HEK293 (cell line): ENCODE data around the gene NUDCD2.
"Not testable (repeated sequence)": the region's sequence is repeated elsewhere in the genome, so short reads cannot be mapped to it uniquely, and the experiment has no call there.

ENCODE experiments used
- CTCF ChIA-PET: fragments of 350-600 bp; formaldehyde crosslinking; extraction: SDS; loops from one replicate; lab custom pipeline; 2021; ENCODE audit warnings: antibody characterized with exemption; lab: Yijun Ruan, JAX
- POLR2A ChIA-PET: fragments of 300-600 bp; formaldehyde crosslinking; extraction: SDS; loops from one replicate; lab custom pipeline; 2020; ENCODE audit warnings: antibody characterized with exemption, inconsistent platforms; lab: Yijun Ruan, JAX
- H3K27ac ChIP-seq: fragments of 200-500 bp; sonication (Bioruptor generic); 2 replicates; pipeline ENCODE4 v1.5.1; 2014; ENCODE audit warnings: low read depth, low read length, control low read depth, inconsistent platforms; ENCODE audit errors: extremely low read depth
- H3K36me3 ChIP-seq, 2 experiments: fragments of 200-500 bp in 1 of 2; sonication (Bioruptor generic) in 1 of 2; 1 replicate in 1 of 2; 2 replicates in 1 of 2; pipeline ENCODE4 v1.5.1; 2014 to 2017; ENCODE audit warnings: inconsistent platforms in 2 of 2, low read length in 2 of 2; ENCODE audit not compliant: control insufficient read depth in 2 of 2, insufficient read depth in 1 of 2
- H3K4me1 ChIP-seq: fragments of 200-500 bp; sonication (Bioruptor generic); 2 replicates; pipeline ENCODE4 v1.5.1; 2014; ENCODE audit warnings: mild to moderate bottlenecking, low read length, inconsistent platforms; ENCODE audit not compliant: control insufficient read depth, insufficient read depth
- H3K4me3 ChIP-seq: 2 replicates; pipeline ENCODE4 v1.5.1; 2011; ENCODE audit warnings: low read depth, mild to moderate bottlenecking, control low read depth, low read length, moderate library complexity
- H3K9me3 ChIP-seq: fragments of 200-500 bp; sonication (Bioruptor generic); 2 replicates; pipeline ENCODE4 v1.5.1; 2014; ENCODE audit warnings: low read depth, low read length, inconsistent platforms; ENCODE audit not compliant: control insufficient read depth, insufficient read depth
- KLF9 ChIP-seq: fragments of 450-650 bp; formaldehyde crosslinking; IDR thresholded peaks from 2 replicates; pipeline ENCODE4 v1.5.1; 2016; ENCODE audit warnings: missing biosample characterization, missing genetic modification characterization, low read depth
- SP2 ChIP-seq: fragments of 450-650 bp; formaldehyde crosslinking; IDR thresholded peaks from 2 replicates; pipeline ENCODE4 v1.5.1; 2016; ENCODE audit warnings: missing biosample characterization, missing genetic modification characterization
- ZBTB1 ChIP-seq: fragments of 450-650 bp; formaldehyde crosslinking; IDR thresholded peaks from 2 replicates; pipeline ENCODE4 v1.5.1; 2016; ENCODE audit warnings: missing biosample characterization, missing genetic modification characterization
- ZBTB17 ChIP-seq: fragments of 450-650 bp; formaldehyde crosslinking; IDR thresholded peaks from 2 replicates; pipeline ENCODE4 v1.5.1; 2016; ENCODE audit warnings: missing biosample characterization, missing genetic modification characterization
- ZFHX2 ChIP-seq: fragments of 450-650 bp; formaldehyde crosslinking; conservative IDR thresholded peaks from 2 replicates; pipeline ENCODE4 v1.5.1; 2016; ENCODE audit warnings: missing biosample characterization, missing genetic modification characterization
- ZFP3 ChIP-seq: fragments of 450-650 bp; formaldehyde crosslinking; IDR thresholded peaks from 2 replicates; pipeline ENCODE4 v1.5.1; 2016; ENCODE audit warnings: low read depth, missing biosample characterization, missing genetic modification characterization
- ZNF146 ChIP-seq: fragments of 450-650 bp; formaldehyde crosslinking; IDR thresholded peaks from 2 replicates; pipeline ENCODE4 v1.5.1; 2016; ENCODE audit warnings: missing biosample characterization, missing genetic modification characterization
- ZNF311 ChIP-seq: fragments of 450-650 bp; formaldehyde crosslinking; IDR thresholded peaks from 2 replicates; pipeline ENCODE4 v1.5.1; 2017; ENCODE audit warnings: missing biosample characterization, missing genetic modification characterization, borderline replicate concordance
- ZNF391 ChIP-seq: fragments of 450-650 bp; formaldehyde crosslinking; IDR thresholded peaks from 2 replicates; pipeline ENCODE4 v1.5.1; 2016; ENCODE audit warnings: low read depth, missing biosample characterization, missing genetic modification characterization, borderline replicate concordance
- ZNF473 ChIP-seq: fragments of 450-650 bp; formaldehyde crosslinking; IDR thresholded peaks from 2 replicates; pipeline ENCODE4 v1.5.1; 2017; ENCODE audit warnings: missing biosample characterization, missing genetic modification characterization
- ZNF548 ChIP-seq: fragments of 450-650 bp; formaldehyde crosslinking; IDR thresholded peaks from 2 replicates; pipeline ENCODE4 v1.5.1; 2016; ENCODE audit warnings: missing biosample characterization, missing genetic modification characterization
- ZNF624 ChIP-seq: fragments of 450-650 bp; formaldehyde crosslinking; IDR thresholded peaks from 2 replicates; pipeline ENCODE4 v1.5.1; 2017; ENCODE audit warnings: missing biosample characterization, missing genetic modification characterization
- ZNF658 ChIP-seq: fragments of 450-650 bp; formaldehyde crosslinking; IDR thresholded peaks from 2 replicates; pipeline ENCODE4; 2016; ENCODE audit warnings: missing biosample characterization, missing genetic modification characterization
- ZNF777 ChIP-seq: fragments of 450-650 bp; formaldehyde crosslinking; IDR thresholded peaks from 2 replicates; pipeline ENCODE4 v1.5.1; 2017; ENCODE audit warnings: missing biosample characterization, missing genetic modification characterization, borderline replicate concordance
- TF ChIP-seq, protein P1 (sequence below): fragments of 450-650 bp; formaldehyde crosslinking; IDR thresholded peaks from 2 replicates; pipeline ENCODE4 v1.5.1; 2017; ENCODE audit warnings: missing biosample characterization, missing genetic modification characterization
- TF ChIP-seq, protein P2 (sequence below): fragments of 450-650 bp; formaldehyde crosslinking; IDR thresholded peaks from 2 replicates; pipeline ENCODE4 v1.5.0; 2017; ENCODE audit warnings: missing biosample characterization, missing genetic modification characterization, borderline replicate concordance
- TF ChIP-seq, protein P3 (sequence below): fragments of 450-650 bp; formaldehyde crosslinking; IDR thresholded peaks from 2 replicates; pipeline ENCODE4 v1.5.1; 2017; ENCODE audit warnings: missing biosample characterization, mild to moderate bottlenecking, missing genetic modification characterization, moderate library complexity
- TF ChIP-seq, protein P4 (sequence below): fragments of 450-650 bp; formaldehyde crosslinking; optimal IDR thresholded peaks from 2 replicates; pipeline ENCODE3; 2016; ENCODE audit warnings: missing biosample characterization, mild to moderate bottlenecking, missing genetic modification characterization
- TF ChIP-seq, protein P5 (sequence below): IDR thresholded peaks from 2 replicates; pipeline ENCODE4 v1.6.1; 2011; ENCODE audit warnings: mild to moderate bottlenecking, low read depth, low read length, borderline replicate concordance

The NUDCD2 gene

GRCh38 chr5:163455406-163455805 is 4.5 kb downstream of the NUDCD2 start:
- POLR2A ChIA-PET, H3K27ac ChIP-seq, H3K4me1 ChIP-seq, H3K4me3 ChIP-seq, H3K9me3 ChIP-seq: not testable (repeated sequence)
- peaks cover 49 to 50% of the 10 kb centered on the region in 2 experiments for H3K36me3 ChIP-seq
- CTCF ChIA-PET, result interaction anchor here (0.5 kb wide), 1 partner anchor 9 kb away, joined by 6 read pairs; no protein-coding TSS in a partner anchor

DNA sequence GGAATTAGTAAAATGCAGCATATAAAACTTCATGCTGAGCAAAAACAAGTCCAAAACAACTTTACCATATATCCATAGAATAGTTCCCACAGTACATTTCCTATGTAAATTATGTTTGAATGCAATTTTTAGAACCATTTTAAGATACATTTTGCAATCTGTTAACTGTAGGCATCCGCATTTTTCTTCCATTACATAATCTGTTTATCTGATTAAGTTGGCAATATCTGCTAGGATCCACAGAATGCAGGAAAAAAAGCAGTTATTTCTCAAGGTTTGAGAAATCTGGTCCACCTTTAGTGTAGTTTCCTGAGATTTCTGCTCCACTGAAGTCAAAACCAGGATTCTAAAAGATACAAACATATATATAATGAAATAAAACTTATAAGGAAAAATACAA is 6.2 kb downstream of the NUDCD2 start:
- no peak overlapping the region for H3K4me3 ChIP-seq
- CTCF ChIA-PET, result no interaction called here
- peaks cover 53 to 58% of the 10 kb centered on the region in 2 experiments for H3K36me3 ChIP-seq
- no peak overlapping the region for H3K27ac ChIP-seq
- peaks cover 7% of the 10 kb centered on the region for H3K4me1 ChIP-seq
- TF ChIP-seq, protein P1, sequence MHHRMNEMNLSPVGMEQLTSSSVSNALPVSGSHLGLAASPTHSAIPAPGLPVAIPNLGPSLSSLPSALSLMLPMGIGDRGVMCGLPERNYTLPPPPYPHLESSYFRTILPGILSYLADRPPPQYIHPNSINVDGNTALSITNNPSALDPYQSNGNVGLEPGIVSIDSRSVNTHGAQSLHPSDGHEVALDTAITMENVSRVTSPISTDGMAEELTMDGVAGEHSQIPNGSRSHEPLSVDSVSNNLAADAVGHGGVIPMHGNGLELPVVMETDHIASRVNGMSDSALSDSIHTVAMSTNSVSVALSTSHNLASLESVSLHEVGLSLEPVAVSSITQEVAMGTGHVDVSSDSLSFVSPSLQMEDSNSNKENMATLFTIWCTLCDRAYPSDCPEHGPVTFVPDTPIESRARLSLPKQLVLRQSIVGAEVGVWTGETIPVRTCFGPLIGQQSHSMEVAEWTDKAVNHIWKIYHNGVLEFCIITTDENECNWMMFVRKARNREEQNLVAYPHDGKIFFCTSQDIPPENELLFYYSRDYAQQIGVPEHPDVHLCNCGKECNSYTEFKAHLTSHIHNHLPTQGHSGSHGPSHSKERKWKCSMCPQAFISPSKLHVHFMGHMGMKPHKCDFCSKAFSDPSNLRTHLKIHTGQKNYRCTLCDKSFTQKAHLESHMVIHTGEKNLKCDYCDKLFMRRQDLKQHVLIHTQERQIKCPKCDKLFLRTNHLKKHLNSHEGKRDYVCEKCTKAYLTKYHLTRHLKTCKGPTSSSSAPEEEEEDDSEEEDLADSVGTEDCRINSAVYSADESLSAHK (tag by site-specific recombination), result no peak
- TF ChIP-seq, protein P2, sequence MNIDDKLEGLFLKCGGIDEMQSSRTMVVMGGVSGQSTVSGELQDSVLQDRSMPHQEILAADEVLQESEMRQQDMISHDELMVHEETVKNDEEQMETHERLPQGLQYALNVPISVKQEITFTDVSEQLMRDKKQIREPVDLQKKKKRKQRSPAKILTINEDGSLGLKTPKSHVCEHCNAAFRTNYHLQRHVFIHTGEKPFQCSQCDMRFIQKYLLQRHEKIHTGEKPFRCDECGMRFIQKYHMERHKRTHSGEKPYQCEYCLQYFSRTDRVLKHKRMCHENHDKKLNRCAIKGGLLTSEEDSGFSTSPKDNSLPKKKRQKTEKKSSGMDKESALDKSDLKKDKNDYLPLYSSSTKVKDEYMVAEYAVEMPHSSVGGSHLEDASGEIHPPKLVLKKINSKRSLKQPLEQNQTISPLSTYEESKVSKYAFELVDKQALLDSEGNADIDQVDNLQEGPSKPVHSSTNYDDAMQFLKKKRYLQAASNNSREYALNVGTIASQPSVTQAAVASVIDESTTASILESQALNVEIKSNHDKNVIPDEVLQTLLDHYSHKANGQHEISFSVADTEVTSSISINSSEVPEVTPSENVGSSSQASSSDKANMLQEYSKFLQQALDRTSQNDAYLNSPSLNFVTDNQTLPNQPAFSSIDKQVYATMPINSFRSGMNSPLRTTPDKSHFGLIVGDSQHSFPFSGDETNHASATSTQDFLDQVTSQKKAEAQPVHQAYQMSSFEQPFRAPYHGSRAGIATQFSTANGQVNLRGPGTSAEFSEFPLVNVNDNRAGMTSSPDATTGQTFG (tag by site-specific recombination), result no peak
- TF ChIP-seq SP2 (tag by site-specific recombination) (no peak), ZNF624 (tag by site-specific recombination) (no peak), ZFHX2 (no peak), ZBTB17 (tag by site-specific recombination) (no peak), ZNF548 (tag by site-specific recombination) (no peak), ZNF146 (no peak), ZNF391 (tag by site-specific recombination) (no peak), ZBTB1 (tag by site-specific recombination) (no peak), ZNF473 (tag by site-specific recombination) (no peak)
- TF ChIP-seq, all 188 proteins: peak for 0
- no peaks in the 10 kb centered on the region for H3K9me3 ChIP-seq
- POLR2A ChIA-PET, result interaction anchor here (1.4 kb wide), 1 partner anchor 16 kb away, joined by 7 read pairs; the partner anchor contains the start of gene CCNG1

DNA sequence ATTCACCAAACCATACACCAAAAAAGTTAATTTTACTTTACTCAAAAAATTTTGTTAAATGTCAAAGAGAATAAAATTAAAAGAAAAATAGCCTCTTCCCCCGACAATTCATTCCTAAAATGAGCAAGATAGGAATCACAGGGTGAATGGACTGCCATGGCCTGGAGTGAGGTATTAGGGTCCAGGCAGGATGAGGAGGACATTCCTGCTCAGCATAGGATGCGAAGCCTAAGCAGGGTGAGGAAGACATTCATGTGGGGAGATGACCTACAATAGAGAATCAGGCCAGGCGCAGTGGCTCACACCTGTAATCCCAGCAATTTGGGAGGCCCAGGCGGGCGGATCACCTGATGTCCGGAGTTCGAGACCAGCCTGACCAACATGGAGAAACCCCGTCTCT is 8.4 kb downstream of the NUDCD2 start:
- Histone ChIP-seq H3K4me1 (no peaks in the 10 kb centered on the region), H3K27ac (no peak overlapping the region), H3K36me3 (peaks cover 68 to 78% of the 10 kb centered on the region in 2 experiments), H3K4me3 (no peak overlapping the region), H3K9me3 (no peaks in the 10 kb centered on the region)
- TF ChIP-seq ZNF777, result no peak
- CTCF ChIA-PET, result interaction anchor here (1.1 kb wide), 1 partner anchor 9 kb away, joined by 3 read pairs; the partner anchor contains the start of genes HMMR and NUDCD2
- POLR2A ChIA-PET, result interaction anchor here (2.3 to 2.4 kb wide), 2 partner anchors 9 to 14 kb away, joined by 9 to 14 read pairs; partner anchors contain the start of genes CCNG1, HMMR and NUDCD2

GRCh38 chr5:163448491-163448890 is 11.4 kb downstream of the NUDCD2 start:
- H3K27ac ChIP-seq, result no peak overlapping the region
- H3K9me3 ChIP-seq, result no peaks in the 10 kb centered on the region
- peaks cover 69 to 79% of the 10 kb centered on the region in 2 experiments for H3K36me3 ChIP-seq
- POLR2A ChIA-PET, result interaction anchor here (1.0 to 1.8 kb wide), 3 partner anchors 10 to 13 kb away, joined by 3 to 16 read pairs (median 5); partner anchors contain the start of genes CCNG1, HMMR and NUDCD2
- H3K4me1 ChIP-seq, result no peaks in the 10 kb centered on the region
- CTCF ChIA-PET, result interaction anchor here (0.6 kb wide), 1 partner anchor 80 kb away, joined by 5 read pairs; no protein-coding TSS in a partner anchor
- no peak overlapping the region for H3K4me3 ChIP-seq
- no peak for TF ChIP-seq KLF9 (tag by site-specific recombination)
- TF ChIP-seq, protein P3, sequence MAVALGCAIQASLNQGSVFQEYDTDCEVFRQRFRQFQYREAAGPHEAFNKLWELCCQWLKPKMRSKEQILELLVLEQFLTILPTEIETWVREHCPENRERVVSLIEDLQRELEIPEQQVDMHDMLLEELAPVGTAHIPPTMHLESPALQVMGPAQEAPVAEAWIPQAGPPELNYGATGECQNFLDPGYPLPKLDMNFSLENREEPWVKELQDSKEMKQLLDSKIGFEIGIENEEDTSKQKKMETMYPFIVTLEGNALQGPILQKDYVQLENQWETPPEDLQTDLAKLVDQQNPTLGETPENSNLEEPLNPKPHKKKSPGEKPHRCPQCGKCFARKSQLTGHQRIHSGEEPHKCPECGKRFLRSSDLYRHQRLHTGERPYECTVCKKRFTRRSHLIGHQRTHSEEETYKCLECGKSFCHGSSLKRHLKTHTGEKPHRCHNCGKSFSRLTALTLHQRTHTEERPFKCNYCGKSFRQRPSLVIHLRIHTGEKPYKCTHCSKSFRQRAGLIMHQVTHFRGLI (tag by site-specific recombination), result no peak
- TF ChIP-seq, protein P4, sequence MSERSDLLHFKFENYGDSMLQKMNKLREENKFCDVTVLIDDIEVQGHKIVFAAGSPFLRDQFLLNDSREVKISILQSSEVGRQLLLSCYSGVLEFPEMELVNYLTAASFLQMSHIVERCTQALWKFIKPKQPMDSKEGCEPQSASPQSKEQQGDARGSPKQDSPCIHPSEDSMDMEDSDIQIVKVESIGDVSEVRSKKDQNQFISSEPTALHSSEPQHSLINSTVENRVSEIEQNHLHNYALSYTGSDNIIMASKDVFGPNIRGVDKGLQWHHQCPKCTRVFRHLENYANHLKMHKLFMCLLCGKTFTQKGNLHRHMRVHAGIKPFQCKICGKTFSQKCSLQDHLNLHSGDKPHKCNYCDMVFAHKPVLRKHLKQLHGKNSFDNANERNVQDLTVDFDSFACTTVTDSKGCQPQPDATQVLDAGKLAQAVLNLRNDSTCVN (tag by site-specific recombination), result no peak
- TF ChIP-seq ZNF624 (tag by site-specific recombination), result no peak
- TF ChIP-seq ZNF658 (tag by site-specific recombination), result no peak
- no peak for TF ChIP-seq ZNF311 (tag by site-specific recombination)
- TF ChIP-seq, protein P5, sequence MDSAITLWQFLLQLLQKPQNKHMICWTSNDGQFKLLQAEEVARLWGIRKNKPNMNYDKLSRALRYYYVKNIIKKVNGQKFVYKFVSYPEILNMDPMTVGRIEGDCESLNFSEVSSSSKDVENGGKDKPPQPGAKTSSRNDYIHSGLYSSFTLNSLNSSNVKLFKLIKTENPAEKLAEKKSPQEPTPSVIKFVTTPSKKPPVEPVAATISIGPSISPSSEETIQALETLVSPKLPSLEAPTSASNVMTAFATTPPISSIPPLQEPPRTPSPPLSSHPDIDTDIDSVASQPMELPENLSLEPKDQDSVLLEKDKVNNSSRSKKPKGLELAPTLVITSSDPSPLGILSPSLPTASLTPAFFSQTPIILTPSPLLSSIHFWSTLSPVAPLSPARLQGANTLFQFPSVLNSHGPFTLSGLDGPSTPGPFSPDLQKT, result no peak
- TF ChIP-seq ZFP3 (tag by site-specific recombination), result no peak
